NOMO-1 treated with dmso at 0.1 percent for 144 hours (cell line): ENCODE results near the gene ANKMY1.
A peak's percentile ranks its signal among the peaks of the same experiment; 100 is the strongest.

Experiments used
- DNase-seq: peaks from one replicate; lab custom pipeline; 2025; ENCODE audit not compliant: unreplicated experiment; lab: John Stamatoyannopoulos, UW

Gene ANKMY1

GRCh38 chr2:240438810-240439697, 118.7 kb downstream of the ANKMY1 start:
- DNase-seq, result no peak

GRCh38 chr2:240437861-240438809, 119.7 kb downstream of the ANKMY1 start:
- no peak for DNase-seq

- DNase-seq, result no peak
Measured at GRCh38 chr2:240437551-240437860, 120.3 kb downstream of the ANKMY1 start.

GRCh38 chr2:240436683-240437550, 120.9 kb downstream of the ANKMY1 start:
- DNase-seq, result no peak

- no peak for DNase-seq
Measured at GRCh38 chr2:240435948-240436682, 121.7 kb downstream of the ANKMY1 start.

- DNase-seq, result peak; percentile 29
Measured at GRCh38 chr2:240435457-240435947, 122.3 kb downstream of the ANKMY1 start, which contains the start of gene GPC1. GPC1 (plus strand) TSS chr2:240435663; CDS start chr2:240435919, 256 bp downstream.

- peak; percentile 57 for DNase-seq
Measured at GRCh38 chr2:240434728-240435456, 122.9 kb downstream of the ANKMY1 start.

- DNase-seq, result no peak
Measured at GRCh38 chr2:240433973-240434727, 123.6 kb downstream of the ANKMY1 start.

GRCh38 chr2:240432820-240433801, 124.7 kb downstream of the ANKMY1 start:
- no peak for DNase-seq

GRCh38 chr2:240432430-240432819, 125.4 kb downstream of the ANKMY1 start:
- no peak for DNase-seq

GRCh38 chr2:240431661-240432424, 125.9 kb downstream of the ANKMY1 start:
- DNase-seq, result no peak

- no peak for DNase-seq
Measured at GRCh38 chr2:240431271-240431660, 126.5 kb downstream of the ANKMY1 start.

- no peak for DNase-seq
Measured at GRCh38 chr2:240430595-240430994, 127.2 kb downstream of the ANKMY1 start.

- no peak for DNase-seq
Measured at GRCh38 chr2:240429872-240430491, 127.8 kb downstream of the ANKMY1 start.
